Caco-2 (cell line): Measurements from ENCODE around the gene BID. TPM values are rescaled to one million over a fixed set of nuclear protein-coding genes. Genes with fewer than 3 reads are reported as not detected.

Experiments
- BruUV-seq: library from RNA; stranded (reverse); fragments of 400-500 nt; replicated peaks from 2 replicates; lab custom pipeline; 2021; lab: Mats Ljungman, UMichigan
- CTCF ChIA-PET: fragments of 300-600 bp; sonication (Branson Sonifier 250); formaldehyde crosslinking; loops from one replicate; lab custom pipeline; 2022; ENCODE audit warnings: antibody characterized with exemption; lab: Charles Lee
- POLR2A ChIA-PET: fragments of 300-600 bp; sonication (Branson Sonifier 250); formaldehyde crosslinking; loops from one replicate; lab custom pipeline; 2022; ENCODE audit warnings: antibody characterized with exemption; lab: Charles Lee
- DNase-seq, 2 experiments: peaks; one replicate each; pipeline versions ENCODE4 v3.0.0 to v3.0.0-alpha.2; 2020 to 2022
- H3K27me3 ChIP-seq: replicated peaks from 2 replicates; pipeline ENCODE4 v1.6.0; 2011; ENCODE audit warnings: low read length; ENCODE audit not compliant: control insufficient read depth, insufficient read depth
- H3K36me3 ChIP-seq: 2 replicates; pipeline ENCODE4 v1.5.1; 2011; ENCODE audit warnings: low read length; ENCODE audit not compliant: control insufficient read depth, insufficient read depth
- H3K4me1 ChIP-seq: fragments of 250-450 bp; sonication (Bioruptor Pico); 2 replicates; pipeline ENCODE4 v1.5.1; 2020; ENCODE audit warnings: mild to moderate bottlenecking
- H3K4me3 ChIP-seq: 2 replicates; pipeline ENCODE4 v1.5.1; 2011; ENCODE audit warnings: low read depth, mild to moderate bottlenecking, control low read depth, low read length
- H3K9me3 ChIP-seq: fragments of 250-450 bp; sonication (Bioruptor Pico); 2 replicates; pipeline ENCODE4 v1.5.1; 2020; ENCODE audit warnings: mild to moderate bottlenecking, moderate library complexity
- H3K27ac Mint-ChIP-seq: one replicate; pipeline ENCODE4 v1.8.0; 2022; ENCODE audit warnings: mixed read lengths; ENCODE audit not compliant: unreplicated experiment
- H3K27me3 Mint-ChIP-seq: one replicate; pipeline ENCODE4 v1.8.0; 2022; ENCODE audit warnings: mixed read lengths; ENCODE audit not compliant: insufficient read depth, unreplicated experiment
- H3K36me3 Mint-ChIP-seq: one replicate; pipeline ENCODE4 v1.8.0; 2022; ENCODE audit warnings: mild to moderate bottlenecking, mixed read lengths; ENCODE audit not compliant: insufficient read depth, unreplicated experiment
- H3K4me1 Mint-ChIP-seq: one replicate; pipeline ENCODE4 v1.8.0; 2022; ENCODE audit warnings: low read depth, mixed read lengths; ENCODE audit not compliant: unreplicated experiment
- H3K4me3 Mint-ChIP-seq: one replicate; pipeline ENCODE4 v1.8.0; 2022; ENCODE audit warnings: mild to moderate bottlenecking, moderate library complexity, mixed read lengths; ENCODE audit not compliant: unreplicated experiment
- H3K9me3 Mint-ChIP-seq: one replicate; pipeline ENCODE4 v1.8.0; 2022; ENCODE audit warnings: mixed read lengths; ENCODE audit not compliant: unreplicated experiment
- intact Hi-C: fragments of 100-400 bp; cut with micrococcal nuclease; formaldehyde crosslinking; loops from one replicate; pipeline ENCODE4 v1.10.0; 2022; ENCODE audit not compliant: unreplicated experiment
- total RNA-seq: library from RNA; stranded (reverse); gene quantifications from 2 replicates; pipeline ENCODE4 v1.2.3, GENCODE V29; 2022
- TF ChIP-seq, protein P1 (sequence below), 2 experiments: fragments of 200-600 bp in 1 of 2; IDR thresholded peaks; 1 replicate in 1 of 2; 2 replicates in 1 of 2; pipeline versions ENCODE4 v1.5.1 to v1.8.0; 2011 to 2022; ENCODE audit warnings: antibody characterized with exemption in 1 of 2, control low read depth in 1 of 2, inconsistent platforms in 1 of 2, low read depth in 1 of 2, low read length in 1 of 2, mild to moderate bottlenecking in 1 of 2, moderate library complexity in 1 of 2; ENCODE audit not compliant: insufficient read depth in 1 of 2, severe bottlenecking in 1 of 2, unreplicated experiment in 1 of 2

BID gene
- total RNA-seq, 1 experiment from 2014 or later, result 28.2 TPM

DNA sequence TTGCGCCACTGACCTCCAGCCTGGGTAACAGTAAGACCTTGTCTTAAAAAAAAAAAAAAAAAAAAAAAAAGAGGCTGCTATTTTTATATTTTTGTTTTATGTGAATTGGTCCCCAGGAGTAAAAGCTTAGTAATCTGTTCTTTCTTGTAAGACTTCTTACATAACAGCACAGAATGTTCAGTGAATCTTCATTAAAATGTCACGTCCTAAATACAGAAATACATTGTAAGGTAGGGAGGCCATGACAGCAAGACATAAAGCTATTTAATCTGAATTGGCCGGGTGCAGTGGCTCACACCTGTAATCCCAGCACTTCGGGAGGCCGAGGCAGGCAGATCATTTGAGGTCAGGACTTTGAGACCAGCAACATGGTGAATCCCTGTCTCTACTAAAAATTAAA is 64.2 kb downstream of the BID start:
- Histone ChIP-seq H3K36me3 (no peaks in the 10 kb centered on the region), H3K4me1 (no peaks in the 10 kb centered on the region), H3K4me3 (no peak overlapping the region), H3K9me3 (no peaks in the 10 kb centered on the region), H3K27me3 (no peaks in the 10 kb centered on the region)
- intact Hi-C loops, result no loop called here
- Mint-ChIP-seq H3K27ac (no peak overlapping the region), H3K36me3 (peaks cover 20% of the 10 kb centered on the region), H3K4me1 (peaks cover 8% of the 10 kb centered on the region), H3K9me3 (no peaks in the 10 kb centered on the region), H3K4me3 (no peak overlapping the region), H3K27me3 (no peaks in the 10 kb centered on the region)
- no peak for DNase-seq
- ChIA-PET POLR2A (interaction anchor here (0.5 kb wide), 1 partner anchor 79 kb away, joined by 3 read pairs; no protein-coding TSS in a partner anchor), CTCF (no interaction called here)
- TF ChIP-seq, protein P1, sequence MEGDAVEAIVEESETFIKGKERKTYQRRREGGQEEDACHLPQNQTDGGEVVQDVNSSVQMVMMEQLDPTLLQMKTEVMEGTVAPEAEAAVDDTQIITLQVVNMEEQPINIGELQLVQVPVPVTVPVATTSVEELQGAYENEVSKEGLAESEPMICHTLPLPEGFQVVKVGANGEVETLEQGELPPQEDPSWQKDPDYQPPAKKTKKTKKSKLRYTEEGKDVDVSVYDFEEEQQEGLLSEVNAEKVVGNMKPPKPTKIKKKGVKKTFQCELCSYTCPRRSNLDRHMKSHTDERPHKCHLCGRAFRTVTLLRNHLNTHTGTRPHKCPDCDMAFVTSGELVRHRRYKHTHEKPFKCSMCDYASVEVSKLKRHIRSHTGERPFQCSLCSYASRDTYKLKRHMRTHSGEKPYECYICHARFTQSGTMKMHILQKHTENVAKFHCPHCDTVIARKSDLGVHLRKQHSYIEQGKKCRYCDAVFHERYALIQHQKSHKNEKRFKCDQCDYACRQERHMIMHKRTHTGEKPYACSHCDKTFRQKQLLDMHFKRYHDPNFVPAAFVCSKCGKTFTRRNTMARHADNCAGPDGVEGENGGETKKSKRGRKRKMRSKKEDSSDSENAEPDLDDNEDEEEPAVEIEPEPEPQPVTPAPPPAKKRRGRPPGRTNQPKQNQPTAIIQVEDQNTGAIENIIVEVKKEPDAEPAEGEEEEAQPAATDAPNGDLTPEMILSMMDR (IDR thresholded peaks at IDR 0.05; ENCODE audit: insufficient read depth in 1 of 2, low read depth in 1 of 2, low read length in 1 of 2, severe bottlenecking in 1 of 2, unreplicated experiment in 1 of 2), result no peak
- BruUV-seq, result no TSS peak

DNA sequence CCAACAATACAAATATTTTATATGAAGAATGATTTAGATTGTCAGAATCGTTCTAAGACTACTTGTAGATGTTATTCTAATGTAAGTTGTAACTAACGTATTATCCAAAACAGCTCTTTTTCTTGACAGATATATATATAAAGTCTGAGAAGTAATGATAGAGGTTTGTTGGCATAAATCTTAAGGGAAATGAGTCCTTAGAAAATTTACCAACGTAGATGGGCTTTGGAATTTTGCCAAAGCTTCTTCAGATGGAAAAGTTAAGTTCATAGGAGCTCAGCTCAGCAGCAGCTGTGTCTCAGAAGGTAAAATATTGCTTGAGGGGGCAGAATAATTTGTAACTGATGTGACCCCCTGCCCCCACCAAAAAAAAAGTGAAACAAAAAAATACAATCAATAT is 66.7 kb downstream of the BID start:
- no peak for DNase-seq
- BruUV-seq, result no TSS peak
- Mint-ChIP-seq H3K9me3 (no peaks in the 10 kb centered on the region), H3K27me3 (no peaks in the 10 kb centered on the region), H3K4me1 (peaks cover 8% of the 10 kb centered on the region), H3K36me3 (peaks cover 13% of the 10 kb centered on the region), H3K27ac (no peak overlapping the region), H3K4me3 (no peak overlapping the region)
- Histone ChIP-seq H3K36me3 (no peaks in the 10 kb centered on the region), H3K27me3 (no peaks in the 10 kb centered on the region), H3K4me1 (no peaks in the 10 kb centered on the region), H3K9me3 (no peaks in the 10 kb centered on the region), H3K4me3 (no peak overlapping the region)
- intact Hi-C loops, result no loop called here
- ChIA-PET POLR2A (no interaction called here), CTCF (no interaction called here)
- TF ChIP-seq, protein P1 (IDR thresholded peaks at IDR 0.05; ENCODE audit: insufficient read depth in 1 of 2, low read depth in 1 of 2, low read length in 1 of 2, severe bottlenecking in 1 of 2, unreplicated experiment in 1 of 2), result no peak

- H3K36me3 ChIP-seq, result no peaks in the 10 kb centered on the region
- peak overlapping the region; percentile 58 for H3K27ac Mint-ChIP-seq
- DNase-seq, result no peak
Measured at GRCh38 chr22:17706947-17707346, 67.3 kb downstream of the BID start.

More at GRCh38 chr22:17706947-17707346, 67.3 kb downstream of the BID start:
- Mint-ChIP-seq H3K4me1 (peaks cover 8% of the 10 kb centered on the region), H3K36me3 (peaks cover 13% of the 10 kb centered on the region), H3K27me3 (no peaks in the 10 kb centered on the region), H3K4me3 (no peak overlapping the region), H3K9me3 (no peaks in the 10 kb centered on the region)
- Histone ChIP-seq H3K4me1 (no peaks in the 10 kb centered on the region), H3K9me3 (no peaks in the 10 kb centered on the region), H3K4me3 (no peak overlapping the region), H3K27me3 (no peaks in the 10 kb centered on the region)
- CTCF ChIA-PET, result no interaction called here
- BruUV-seq, result no TSS peak
- POLR2A ChIA-PET, result no interaction called here
- intact Hi-C loops, result no loop called here
- TF ChIP-seq, protein P1 (IDR thresholded peaks at IDR 0.05; ENCODE audit: insufficient read depth in 1 of 2, low read depth in 1 of 2, low read length in 1 of 2, severe bottlenecking in 1 of 2, unreplicated experiment in 1 of 2), result no peak
